Measurements from ENCODE around the gene SPEG.

The SPEG gene

DNA sequence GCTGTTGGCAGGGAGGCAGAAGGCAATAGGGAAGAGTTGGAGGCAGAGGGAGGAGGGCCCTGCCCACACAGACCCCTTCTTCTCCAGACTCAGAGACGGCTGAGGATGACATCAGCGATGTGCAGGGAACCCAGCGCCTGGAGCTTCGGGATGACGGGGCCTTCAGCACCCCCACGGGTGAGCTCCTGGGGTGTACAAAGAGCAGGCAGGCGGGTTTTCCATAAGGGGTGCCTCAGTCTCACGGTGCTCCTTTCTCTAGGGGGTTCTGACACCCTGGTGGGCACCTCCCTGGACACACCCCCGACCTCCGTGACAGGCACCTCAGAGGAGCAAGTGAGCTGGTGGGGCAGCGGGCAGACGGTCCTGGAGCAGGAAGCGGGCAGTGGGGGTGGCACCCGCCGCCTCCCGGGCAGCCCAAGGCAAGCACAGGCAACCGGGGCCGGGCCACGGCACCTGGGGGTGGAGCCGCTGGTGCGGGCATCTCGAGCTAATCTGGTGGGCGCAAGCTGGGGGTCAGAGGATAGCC is 10.0 kb downstream of the SPEG start:
- no peak for DNase-seq

DNA sequence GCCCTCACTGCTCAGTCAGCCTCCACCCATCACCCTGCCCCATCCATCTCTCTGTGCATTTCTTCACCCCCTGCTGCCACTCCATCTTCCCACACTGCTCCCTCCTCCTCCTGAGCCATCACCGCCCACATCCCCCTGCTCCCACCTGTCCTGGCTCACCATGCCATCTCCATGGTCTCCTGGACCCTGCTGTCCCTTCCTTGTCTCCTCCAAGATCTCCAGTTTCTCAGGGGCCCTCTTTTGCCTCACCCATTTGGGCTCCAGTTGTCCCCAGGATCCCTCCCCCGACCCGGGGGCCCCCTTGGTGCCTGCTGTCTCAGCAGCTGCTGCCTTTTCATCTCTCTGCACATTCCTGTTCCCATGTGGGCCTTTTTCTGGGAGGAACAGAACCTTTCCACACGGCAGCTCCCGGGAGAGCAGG is 10.6 kb downstream of the SPEG start:
- DNase-seq, result no peak

DNA sequence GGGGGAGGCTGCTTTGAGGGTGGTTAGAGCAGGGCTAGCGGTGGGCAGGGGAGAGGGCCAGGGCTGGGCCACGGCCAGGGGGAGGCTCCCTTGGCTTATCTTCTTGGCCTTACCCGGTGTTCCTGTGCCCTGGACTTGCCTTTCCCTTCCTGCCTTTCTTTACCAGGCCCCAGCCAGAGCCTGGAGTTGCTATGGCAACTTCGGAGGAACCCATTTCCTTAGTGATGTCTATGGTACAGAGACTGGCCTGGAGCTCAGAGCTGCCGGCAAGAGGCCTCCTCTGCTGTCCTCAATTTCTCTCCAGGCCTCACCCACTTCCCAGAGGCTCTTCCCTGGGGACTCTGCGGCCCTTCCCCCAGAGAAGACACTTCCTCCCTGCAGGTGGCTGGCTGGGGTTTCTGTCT is 11.5 kb downstream of the SPEG start:
- DNase-seq, result no peak

DNA sequence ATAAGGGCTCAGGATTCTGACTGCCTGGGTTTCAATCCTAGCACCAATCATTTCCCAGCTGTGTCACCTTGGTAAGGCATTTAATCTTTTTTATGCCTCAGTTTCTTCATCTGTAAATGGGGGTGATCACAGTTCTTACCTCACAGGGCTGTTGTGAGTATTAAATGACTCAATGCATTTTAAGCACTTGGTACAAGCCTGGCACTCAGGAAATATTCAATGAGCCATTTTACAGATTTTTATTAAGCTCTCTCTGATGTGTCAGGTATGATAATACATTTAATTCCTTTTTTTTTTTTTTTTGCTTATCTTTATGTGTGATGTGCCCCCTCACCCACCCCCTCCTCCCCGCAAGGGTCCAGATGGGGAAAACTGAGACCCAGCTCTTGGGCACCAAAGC is 12.0 kb downstream of the SPEG start:
- DNase-seq, result no peak

DNA sequence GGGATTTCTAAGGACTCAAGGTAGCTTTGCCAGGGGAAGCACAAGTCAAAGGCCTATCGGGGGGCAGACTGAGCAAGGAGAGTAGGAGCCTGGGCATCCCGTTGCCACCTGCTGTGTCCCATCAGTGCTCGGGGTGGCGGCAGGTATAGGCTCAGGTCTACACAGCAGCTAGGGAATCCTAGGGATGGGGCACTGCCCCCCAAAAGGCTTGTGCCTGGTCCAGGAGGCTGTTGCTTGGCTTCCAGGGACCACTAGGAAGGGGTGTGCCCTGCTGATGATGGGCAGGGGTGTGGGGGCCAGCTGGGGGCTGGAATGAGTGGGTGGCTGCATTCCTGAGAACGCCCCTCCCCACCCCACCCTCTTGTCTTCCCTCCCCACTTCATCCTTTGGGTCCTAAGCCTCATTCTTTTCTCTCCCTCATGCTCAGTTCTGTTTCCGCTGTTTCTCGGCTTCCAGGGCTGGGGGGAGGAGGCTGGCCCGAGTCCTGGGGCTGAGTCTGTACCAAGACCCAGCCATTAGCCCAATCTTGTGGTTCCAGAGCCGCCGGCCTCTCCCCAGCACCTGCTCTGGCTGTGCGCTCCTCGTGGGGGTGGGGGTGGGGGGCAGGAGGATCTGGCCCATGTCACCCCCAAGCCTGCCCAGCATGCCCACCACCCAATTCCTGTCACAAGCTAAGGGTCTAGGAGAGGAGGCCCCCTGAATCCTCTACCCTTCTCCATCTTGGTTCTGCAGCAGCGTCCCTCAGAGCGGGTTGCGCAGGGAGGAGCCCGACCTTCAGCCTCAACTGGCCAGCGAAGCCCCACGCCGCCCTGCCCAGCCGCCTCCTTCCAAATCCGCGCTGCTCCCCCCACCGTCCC is 12.8 kb downstream of the SPEG start:
- no peak for DNase-seq

DNA sequence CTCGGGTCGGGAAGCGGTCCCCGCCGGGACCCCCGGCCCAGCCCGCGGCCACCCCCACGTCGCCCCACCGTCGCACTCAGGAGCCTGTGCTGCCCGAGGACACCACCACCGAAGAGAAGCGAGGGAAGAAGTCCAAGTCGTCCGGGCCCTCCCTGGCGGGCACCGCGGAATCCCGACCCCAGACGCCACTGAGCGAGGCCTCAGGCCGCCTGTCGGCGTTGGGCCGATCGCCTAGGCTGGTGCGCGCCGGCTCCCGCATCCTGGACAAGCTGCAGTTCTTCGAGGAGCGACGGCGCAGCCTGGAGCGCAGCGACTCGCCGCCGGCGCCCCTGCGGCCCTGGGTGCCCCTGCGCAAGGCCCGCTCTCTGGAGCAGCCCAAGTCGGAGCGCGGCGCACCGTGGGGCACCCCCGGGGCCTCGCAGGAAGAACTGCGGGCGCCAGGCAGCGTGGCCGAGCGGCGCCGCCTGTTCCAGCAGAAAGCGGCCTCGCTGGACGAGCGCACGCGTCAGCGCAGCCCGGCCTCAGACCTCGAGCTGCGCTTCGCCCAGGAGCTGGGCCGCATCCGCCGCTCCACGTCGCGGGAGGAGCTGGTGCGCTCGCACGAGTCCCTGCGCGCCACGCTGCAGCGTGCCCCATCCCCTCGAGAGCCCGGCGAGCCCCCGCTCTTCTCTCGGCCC is 13.6 kb downstream of the SPEG start:
- DNase-seq, result no peak

DNA sequence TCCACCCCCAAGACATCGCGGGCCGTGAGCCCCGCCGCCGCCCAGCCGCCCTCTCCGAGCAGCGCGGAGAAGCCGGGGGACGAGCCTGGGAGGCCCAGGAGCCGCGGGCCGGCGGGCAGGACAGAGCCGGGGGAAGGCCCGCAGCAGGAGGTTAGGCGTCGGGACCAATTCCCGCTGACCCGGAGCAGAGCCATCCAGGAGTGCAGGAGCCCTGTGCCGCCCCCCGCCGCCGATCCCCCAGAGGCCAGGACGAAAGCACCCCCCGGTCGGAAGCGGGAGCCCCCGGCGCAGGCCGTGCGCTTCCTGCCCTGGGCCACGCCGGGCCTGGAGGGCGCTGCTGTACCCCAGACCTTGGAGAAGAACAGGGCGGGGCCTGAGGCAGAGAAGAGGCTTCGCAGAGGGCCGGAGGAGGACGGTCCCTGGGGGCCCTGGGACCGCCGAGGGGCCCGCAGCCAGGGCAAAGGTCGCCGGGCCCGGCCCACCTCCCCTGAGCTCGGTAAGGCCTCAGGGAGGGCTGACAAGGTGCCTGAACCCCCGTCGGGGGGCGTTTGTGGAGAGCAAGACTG is 14.2 kb downstream of the SPEG start:
- no peak for DNase-seq

DNA sequence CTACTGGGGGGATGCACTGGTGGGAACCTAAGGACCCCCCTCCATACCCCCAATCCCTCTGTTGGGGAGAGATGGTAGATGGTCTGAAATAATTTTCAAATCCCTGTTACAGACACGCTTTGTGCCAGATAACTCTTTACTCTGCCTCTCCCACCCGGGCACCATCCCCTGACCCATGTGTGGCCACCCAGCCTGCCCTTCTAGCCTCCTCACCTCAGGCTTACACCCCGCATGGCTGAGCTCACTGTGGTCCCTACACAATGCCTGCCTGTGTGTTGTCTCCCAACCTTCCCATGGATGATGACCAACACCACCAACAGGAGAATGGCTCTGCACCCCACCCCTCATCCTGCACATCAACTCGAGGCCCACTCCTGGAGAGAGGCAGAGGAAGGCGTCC is 15.0 kb downstream of the SPEG start:
- DNase-seq, result no peak

DNA sequence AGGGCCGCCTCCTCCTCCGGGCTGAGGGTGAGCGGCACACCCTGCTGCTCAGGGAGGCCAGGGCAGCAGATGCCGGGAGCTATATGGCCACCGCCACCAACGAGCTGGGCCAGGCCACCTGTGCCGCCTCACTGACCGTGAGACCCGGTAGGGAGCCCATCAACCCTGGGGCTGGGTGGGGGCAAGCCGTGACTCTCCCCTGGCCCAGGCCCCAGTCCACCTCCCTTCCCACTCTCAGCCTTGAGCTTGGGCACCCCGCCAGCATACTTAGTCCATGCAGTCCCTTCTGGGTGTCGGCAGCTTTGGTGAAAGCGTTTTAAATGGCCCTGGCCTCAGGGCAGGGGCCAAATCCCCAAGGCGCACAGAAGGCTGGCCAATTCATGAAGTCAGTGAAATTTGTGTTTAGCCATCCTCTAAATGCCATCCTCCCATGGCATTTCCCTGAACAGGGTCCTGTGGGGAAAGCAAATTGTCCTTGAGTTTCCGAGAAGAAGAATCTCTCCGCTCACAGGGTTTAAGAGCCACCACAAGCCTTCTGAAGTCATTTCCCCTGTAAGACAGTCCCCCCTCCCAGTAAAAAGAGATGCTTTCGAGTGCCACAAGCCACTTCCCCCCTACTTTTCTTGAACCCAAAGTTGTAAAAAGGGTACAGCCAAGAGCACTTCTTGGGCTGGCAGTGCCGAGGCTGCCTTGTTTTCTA is 17.2 kb downstream of the SPEG start:
- no peak for DNase-seq

DNA sequence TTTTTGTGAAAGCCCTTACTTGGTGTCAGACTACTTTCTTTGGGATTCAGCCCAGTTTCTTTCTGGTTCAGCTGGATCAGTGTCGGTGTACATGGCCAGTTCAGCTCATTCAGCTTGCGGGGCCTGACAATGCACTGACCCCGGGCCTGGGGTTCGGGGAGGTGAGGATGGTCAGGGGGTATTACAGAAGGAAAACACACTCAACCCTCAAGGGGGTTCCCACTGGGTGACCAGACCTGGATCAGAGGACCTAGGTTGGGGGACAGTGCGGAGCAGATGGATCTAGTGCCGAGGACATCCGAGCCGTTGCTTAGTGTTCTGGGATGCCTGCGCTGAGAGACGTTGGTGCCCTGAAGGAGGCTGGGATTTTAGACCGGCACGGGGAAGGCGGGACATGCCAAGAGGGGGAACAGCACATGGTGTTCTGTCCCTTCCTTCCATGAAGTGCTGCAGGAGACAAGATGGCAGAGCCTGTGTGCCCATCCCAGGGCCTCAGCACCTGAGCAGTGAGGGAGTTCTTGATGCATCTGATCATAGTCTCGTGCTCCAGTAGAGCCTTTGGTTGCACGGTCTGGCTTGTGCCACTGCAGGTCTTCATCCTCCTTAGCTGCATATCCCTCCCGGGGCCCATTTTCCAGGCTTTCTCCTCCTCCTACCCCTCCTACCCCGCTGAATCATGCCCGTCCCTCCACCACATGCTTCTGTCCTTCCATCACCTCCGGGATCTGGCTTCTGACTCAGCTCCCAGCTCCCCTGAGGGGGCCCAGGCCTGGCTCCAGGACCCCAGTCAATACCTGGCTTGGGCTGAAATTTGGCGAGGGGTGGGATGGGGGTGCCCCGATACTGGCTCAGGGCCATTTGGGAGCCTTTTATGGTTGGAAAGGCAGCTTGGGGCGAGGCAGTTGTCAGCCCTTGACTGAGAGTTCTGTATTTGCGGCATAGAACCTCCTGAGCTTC is 18.0 kb downstream of the SPEG start:
- DNase-seq, result no peak

DNA sequence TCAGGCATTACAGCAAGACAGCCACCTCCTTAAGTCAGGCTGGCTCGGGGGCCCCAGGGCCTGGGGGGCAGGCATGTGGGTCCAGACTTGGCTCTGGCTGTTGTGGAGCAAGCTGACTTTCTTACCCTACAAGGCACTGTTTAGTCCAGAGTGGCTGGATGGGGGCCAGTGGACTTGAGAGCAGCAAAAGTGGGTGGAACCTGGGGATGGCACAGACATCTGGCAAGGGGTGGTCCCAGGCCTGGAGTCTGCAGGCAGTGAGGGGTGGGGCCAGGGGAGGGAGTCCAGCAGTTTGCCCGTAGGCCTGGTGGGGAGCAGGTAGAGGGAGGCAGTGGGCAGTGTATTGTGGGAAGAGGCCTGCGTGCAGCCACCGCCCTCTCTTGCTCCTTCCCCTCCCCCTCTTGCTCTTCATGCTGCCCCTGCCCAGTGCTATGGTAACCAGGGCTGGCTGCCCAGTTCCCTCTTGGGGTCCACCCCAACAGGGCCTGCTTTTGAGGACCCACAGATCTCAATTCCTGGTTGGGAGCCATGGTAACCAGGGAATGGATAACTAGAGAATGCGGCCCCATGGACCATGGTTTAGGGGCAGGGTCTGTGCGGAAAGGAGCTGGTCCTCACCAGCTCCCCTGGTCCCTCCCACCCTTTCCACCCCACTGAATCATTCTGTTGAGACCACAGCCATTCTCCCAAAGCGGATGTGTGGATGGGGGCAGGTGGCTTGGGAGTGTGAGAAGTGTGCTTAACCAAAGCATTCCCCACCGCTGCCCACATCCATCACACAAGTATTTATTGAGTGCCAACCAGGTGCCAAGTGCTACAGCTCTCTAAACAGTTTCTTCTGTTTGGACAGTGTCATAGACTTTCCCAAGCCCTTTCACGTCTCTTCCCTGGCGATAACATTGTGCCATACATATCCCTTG is 19.3 kb downstream of the SPEG start:
- DNase-seq, result no peak

DNA sequence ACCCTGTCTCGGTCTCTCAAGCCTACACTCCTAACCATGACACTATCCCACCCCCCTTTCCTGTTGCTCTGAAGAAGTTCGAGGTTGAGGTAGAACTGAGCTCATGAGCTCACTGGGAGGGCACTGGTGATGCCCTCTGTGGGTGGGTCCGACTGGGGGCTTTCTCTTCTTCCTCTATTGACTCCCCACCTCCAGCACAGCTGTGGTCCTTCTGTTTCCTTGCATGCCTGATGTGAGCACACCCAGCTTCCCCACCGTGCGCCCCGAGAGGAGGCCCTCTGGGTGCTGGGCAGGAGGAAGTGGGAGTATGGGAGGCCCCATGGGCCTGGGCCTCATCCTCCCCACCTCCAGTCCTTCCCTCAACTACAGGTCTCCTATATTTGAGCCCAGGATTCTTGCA is 20.9 kb downstream of the SPEG start:
- no peak for DNase-seq

DNA sequence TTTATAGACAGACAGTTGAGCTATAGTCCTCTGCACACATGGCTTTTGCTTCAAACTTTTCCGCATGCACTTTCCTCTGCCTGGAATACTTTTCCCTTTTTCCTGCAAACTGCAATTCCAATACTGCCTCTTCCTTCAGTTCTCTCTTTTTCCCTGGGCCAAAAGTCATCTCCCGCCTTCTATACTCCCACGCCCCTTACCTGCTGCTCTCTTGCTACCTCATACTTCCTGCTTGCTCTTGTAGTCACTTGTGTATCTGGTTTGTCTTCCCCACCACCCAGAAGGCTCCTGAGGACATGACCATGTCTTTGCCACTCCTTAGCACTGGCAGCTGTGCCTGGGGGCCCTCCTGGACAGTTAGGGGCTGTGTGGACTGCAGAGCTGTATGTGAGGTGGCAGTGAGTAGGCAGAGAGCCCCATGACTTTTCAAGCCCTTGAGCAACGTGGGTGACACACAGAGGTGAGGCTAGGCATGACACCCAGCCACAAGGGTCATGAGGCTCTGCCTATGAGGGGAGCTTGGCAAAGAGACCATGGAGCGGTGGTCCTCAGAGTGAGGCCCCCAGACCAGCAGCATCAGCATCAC is 23.2 kb downstream of the SPEG start:
- DNase-seq, result no peak

DNA sequence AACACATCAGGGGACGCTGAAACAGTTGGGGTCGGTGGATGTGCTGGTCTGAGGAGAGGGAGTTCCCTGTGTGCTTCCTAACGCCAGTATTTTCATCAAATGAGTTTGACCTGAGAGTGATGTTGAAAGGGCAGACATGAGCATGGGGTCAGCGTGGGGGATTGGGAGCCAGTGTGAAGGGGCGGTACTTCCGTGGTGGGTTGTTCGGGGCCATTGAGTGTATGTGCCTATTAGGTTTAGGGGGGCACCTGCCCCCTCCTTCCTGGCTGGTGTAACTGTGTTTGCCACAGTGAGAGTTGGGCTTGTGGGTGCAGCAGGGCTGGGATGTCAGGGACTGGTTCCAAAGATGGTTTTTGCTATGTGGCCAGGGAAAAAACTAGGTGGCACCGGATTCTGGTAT is 24.4 kb downstream of the SPEG start:
- no peak for DNase-seq

DNA sequence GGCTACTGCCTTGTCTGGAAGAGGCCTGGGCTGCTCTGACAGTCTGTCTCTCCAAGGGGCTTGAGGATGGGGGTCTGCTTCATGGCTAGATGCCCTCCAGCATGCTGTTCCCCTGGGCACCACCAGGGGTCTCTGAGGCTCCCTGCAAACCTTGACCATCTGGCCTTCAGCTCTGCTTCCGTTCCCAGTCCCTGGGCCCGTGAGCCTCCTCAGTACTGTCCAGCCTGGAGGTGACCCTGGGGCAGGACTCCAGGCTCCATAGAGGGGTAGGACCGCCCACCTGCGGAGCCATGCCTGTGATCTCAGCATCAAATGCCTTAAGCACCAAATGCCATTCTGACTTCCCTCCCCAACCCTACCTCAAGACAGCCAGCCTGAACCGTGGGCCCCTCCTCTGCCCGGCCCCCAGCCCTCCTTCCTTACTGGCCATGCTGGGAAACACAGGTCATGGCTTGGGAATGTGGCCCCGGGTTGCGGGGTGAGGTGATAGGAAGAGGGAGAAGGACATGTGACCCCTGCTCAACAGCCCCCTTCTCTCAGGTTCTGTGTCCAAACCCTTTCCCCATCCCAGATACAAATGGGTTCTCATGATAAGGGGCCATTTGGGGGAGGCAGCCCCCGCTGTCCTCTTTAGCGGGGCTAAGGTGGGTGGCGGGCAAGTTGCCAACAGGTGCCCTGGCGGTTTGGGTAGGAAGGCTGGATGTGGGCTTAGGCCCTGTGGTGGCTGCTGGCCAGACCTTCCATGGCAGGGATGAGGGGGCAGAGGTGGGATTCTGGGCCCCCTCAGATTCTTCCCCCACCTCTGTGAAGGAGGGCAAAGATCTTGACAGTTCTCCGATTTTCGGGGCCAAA is 25.0 kb downstream of the SPEG start:
- DNase-seq, result peak; percentile 22

DNA sequence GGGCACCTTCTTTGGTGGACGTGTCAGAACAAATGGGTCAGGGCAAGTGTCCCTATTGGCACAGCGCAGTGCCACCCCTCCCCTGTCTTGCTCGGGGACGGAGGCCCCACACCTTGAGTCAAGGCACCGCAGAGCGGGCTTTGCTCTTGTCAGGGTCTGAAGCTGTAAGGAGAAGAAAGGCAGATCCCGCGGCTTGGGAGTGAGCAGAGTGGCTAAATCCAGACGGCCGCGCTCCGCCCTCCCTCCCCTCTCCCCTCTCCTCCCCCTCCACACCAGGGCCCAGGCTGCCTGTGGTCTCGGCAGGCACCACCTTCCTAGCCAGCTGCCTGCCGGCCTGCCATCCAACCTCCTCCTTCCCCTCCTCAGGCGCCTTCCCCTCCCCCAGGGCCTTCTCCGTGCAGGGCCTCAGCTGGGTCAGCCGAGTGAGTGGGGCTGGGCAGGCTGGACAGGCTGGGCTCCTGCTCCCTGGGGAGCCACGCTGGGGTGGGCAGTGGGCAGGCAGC is 25.8 kb downstream of the SPEG start:
- DNase-seq, result no peak

DNA sequence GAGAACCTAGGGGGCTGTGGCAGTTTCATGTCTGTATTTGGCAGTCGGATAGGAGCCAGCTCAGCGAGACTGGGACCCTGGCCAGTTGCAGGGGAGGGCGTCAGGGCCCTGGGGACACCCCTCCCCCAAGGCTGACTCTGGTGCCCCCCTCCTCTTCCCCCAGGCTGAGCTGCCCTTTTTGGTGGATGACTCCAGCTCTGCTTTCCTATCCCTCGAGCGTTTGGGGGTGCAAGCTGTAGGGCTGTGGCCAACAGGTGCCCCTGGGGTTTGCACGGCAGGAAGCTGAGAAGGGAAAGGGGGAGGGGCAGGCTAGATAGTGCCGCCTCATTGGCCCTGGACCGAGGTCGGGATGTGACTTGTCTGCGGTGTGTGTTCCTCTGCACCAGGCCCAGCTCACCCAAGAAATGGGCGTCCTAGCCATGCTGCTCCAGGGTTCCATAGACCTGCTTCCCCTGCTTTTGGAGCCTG is 26.4 kb downstream of the SPEG start:
- DNase-seq, result no peak

DNA sequence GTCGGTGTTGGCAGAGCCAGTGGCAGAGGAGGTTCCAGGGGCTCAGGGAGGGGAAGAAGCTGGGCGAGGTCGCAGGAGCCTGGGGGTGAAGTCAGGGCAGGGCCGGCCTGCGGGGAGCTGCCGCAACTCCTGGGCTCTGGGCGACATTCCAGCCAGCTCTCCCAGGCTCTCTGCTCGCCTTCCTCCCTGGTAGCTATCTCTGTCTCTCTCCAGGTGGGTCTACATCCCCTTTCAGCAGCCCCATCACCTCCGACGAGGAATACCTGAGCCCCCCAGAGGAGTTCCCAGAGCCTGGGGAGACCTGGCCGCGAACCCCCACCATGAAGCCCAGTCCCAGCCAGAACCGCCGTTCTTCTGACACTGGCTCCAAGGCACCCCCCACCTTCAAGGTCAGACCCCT is 27.0 kb downstream of the SPEG start:
- no peak for DNase-seq

DNA sequence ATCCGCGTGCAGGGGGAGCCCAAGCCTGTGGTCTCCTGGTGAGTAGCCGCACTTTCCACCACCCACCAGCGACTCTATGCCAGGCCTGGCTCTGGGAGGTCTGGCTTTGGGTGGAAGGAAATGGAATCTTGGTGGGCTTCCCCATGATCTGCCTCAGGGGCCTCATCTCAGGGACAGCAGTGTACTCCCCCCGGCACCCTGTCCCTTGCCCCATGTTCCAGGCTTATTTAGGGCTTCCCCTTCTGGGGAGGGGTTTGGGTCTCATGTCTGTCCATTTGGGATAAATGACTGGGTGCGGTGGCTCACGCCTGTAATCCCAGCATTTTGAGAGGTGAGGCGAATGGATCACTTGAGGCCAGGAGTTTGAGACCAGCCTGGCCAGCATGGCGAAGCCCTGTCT is 27.7 kb downstream of the SPEG start:
- DNase-seq, result no peak

All from NCI-H1436 (cell line).